Measurements from ENCODE around the gene SMIM27. TPM values are rescaled to one million over a fixed set of nuclear protein-coding genes. Genes with fewer than 3 reads are reported as not detected.
A peak's percentile ranks its signal among the peaks of the same experiment; 100 is the strongest.
"Not testable (repeated sequence)": the region's sequence is repeated elsewhere in the genome, so short reads cannot be mapped to it uniquely, and the experiment has no call there.

SMIM27 gene
- total and polyA plus RNA-seq, 3 experiments from 2014 or later = 16.3 to 99.8 (median 18.1) TPM

GRCh38 chr9:32584784-32585183 lies 32.7 kb downstream of the SMIM27 start:
- H3K9me3 Mint-ChIP-seq = no peaks in the 10 kb centered on the region
- H3K27ac ChIP-seq (ENCODE audit: low read depth, low read length) = no peak overlapping the region
- POLR2A ChIA-PET = no interaction called here
- no peaks in the 10 kb centered on the region for H3K27me3 ChIP-seq (ENCODE audit: insufficient read depth, low read length, poor library complexity, severe bottlenecking)
- peaks cover 5 to 38% of the 10 kb centered on the region in 2 donors for H3K27me3 Mint-ChIP-seq
- DNase-seq = no peak
- H3K4me1 Mint-ChIP-seq = no peaks in the 10 kb centered on the region
- H3K27ac Mint-ChIP-seq = no peak overlapping the region
- no peaks in the 10 kb centered on the region for H3K4me1 ChIP-seq (ENCODE audit: insufficient read depth, low read length)
- no peaks in the 10 kb centered on the region for H3K36me3 Mint-ChIP-seq
- no peaks in the 10 kb centered on the region for H3K36me3 ChIP-seq (ENCODE audit: insufficient read depth, low read length)
- H3K4me3 ChIP-seq (ENCODE audit: low read length) = no peak overlapping the region
- H3K9me3 ChIP-seq (ENCODE audit: low read length) = no peaks in the 10 kb centered on the region
- CTCF ChIA-PET = interaction anchor here (1.0 to 13.8 kb wide), 2 partner anchors 202 to 208 kb away, joined by 3 to 342 read pairs; no protein-coding TSS in a partner anchor
- no peak overlapping the region for H3K4me3 Mint-ChIP-seq

DNA sequence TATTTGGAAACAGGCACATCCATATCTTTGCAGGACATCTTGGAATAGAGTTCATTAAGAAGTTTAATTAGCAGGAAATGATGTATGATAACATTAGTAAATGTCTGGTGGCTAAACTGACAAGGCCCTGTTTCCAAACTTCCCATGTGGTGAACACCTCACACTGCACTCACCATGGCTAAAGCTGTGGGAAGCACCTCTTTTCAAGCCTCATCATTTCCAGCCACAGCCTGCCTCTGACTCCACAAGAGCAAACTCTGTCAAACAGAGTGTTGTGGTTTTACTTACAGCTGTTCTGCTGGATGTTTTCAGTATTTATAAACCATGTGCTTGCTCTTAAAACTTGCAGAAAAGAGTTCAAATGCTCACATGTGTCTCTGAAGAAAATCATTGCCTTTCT lies 35.8 kb downstream of the SMIM27 start:
- H3K4me3 Mint-ChIP-seq = no peak overlapping the region
- no peaks in the 10 kb centered on the region for H3K36me3 ChIP-seq (ENCODE audit: insufficient read depth, low read length)
- no peaks in the 10 kb centered on the region for H3K27me3 ChIP-seq (ENCODE audit: insufficient read depth, low read length, poor library complexity, severe bottlenecking)
- peaks cover 0 to 4% (median 2%) of the 10 kb centered on the region in 3 donors for H3K36me3 Mint-ChIP-seq
- no peaks in the 10 kb centered on the region for H3K9me3 Mint-ChIP-seq
- H3K4me3 ChIP-seq (ENCODE audit: low read length) = no peak overlapping the region
- no peak overlapping the region for H3K27ac Mint-ChIP-seq
- H3K27me3 Mint-ChIP-seq = peaks cover 2 to 53% of the 10 kb centered on the region in 2 donors
- CTCF ChIA-PET = interaction anchor here (2.8 to 3.1 kb wide), 2 partner anchors 8 to 209 kb away, joined by 7 to 13 read pairs; no protein-coding TSS in a partner anchor
- no peak overlapping the region for H3K27ac ChIP-seq (ENCODE audit: low read depth, low read length)
- H3K4me1 ChIP-seq (ENCODE audit: insufficient read depth, low read length) = no peaks in the 10 kb centered on the region
- no peaks in the 10 kb centered on the region for H3K4me1 Mint-ChIP-seq
- H3K9me3 ChIP-seq (ENCODE audit: low read length) = no peaks in the 10 kb centered on the region
- POLR2A ChIA-PET = no interaction called here
- no peak for DNase-seq

DNA sequence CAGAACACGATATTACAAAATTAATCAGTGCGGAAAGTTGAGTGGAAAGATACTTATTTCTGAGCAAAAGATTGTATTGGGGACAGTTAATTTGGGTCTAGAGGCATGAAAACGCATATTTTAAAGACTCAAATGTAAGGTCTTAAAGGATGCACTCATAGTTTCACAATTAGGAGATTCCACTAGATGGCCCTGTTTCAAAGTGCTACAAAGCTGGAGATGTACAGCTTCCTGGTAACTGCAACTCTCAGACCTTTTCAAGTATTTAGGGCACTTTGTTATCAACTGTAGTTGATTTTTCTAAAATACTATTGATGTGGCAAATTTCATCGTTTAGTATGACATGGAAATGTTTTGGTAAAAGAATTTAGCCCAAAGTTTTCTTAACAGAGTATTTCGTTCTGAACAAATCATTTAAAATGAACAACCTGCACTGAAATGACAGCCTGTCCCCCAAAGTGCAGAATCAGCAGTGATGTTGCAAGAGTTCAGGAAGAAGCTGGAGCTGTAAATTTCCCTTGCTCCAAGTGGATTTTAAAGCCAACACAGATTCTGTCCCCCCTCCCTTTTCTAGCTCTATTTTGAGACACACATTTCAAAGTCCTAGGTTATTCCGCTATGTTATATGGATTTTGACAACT lies 37.1 kb downstream of the SMIM27 start:
- Mint-ChIP-seq H3K9me3 (no peaks in the 10 kb centered on the region), H3K27ac (no peak overlapping the region), H3K4me1 (no peaks in the 10 kb centered on the region), H3K36me3 (peaks cover 0 to 4% (median 2%) of the 10 kb centered on the region in 3 donors), H3K4me3 (no peak overlapping the region), H3K27me3 (peaks cover 2 to 55% of the 10 kb centered on the region in 2 donors)
- H3K27ac ChIP-seq (ENCODE audit: low read depth, low read length) = no peak overlapping the region
- CTCF ChIA-PET = interaction anchor here (2.8 to 3.1 kb wide), 2 partner anchors 10 to 211 kb away, joined by 7 to 13 read pairs; no protein-coding TSS in a partner anchor
- no peaks in the 10 kb centered on the region for H3K27me3 ChIP-seq (ENCODE audit: insufficient read depth, low read length, poor library complexity, severe bottlenecking)
- no peaks in the 10 kb centered on the region for H3K36me3 ChIP-seq (ENCODE audit: insufficient read depth, low read length)
- no peak overlapping the region for H3K4me3 ChIP-seq (ENCODE audit: low read length)
- H3K4me1 ChIP-seq (ENCODE audit: insufficient read depth, low read length) = no peaks in the 10 kb centered on the region
- no peak for DNase-seq
- POLR2A ChIA-PET = no interaction called here
- H3K9me3 ChIP-seq (ENCODE audit: low read length) = no peaks in the 10 kb centered on the region

DNA sequence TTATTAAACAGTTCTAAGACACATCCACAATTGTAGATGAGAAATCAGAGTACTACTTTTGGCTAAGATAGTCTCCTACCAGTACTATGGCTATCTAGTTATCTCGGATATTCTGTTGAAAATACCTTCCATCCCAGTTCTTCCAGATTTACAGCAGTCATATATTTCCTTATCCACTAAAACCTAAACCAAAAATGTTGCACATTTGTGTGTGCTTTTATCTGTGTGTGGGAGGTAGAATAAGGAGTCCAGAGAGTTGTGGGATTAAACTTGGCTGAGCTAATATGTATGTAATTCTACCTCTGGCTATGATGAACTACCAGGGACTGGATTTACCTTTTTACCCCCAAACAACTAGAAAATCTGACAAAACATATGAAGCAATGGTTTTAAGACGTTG lies 38.3 kb downstream of the SMIM27 start:
- Mint-ChIP-seq H3K27me3 (peaks cover 2 to 49% of the 10 kb centered on the region in 2 donors), H3K9me3 (no peaks in the 10 kb centered on the region), H3K4me3 (no peak overlapping the region), H3K36me3 (peaks cover 0 to 4% (median 2%) of the 10 kb centered on the region in 3 donors), H3K27ac (no peak overlapping the region), H3K4me1 (no peaks in the 10 kb centered on the region)
- H3K36me3 ChIP-seq (ENCODE audit: insufficient read depth, low read length) = no peaks in the 10 kb centered on the region
- no peaks in the 10 kb centered on the region for H3K27me3 ChIP-seq (ENCODE audit: insufficient read depth, low read length, poor library complexity, severe bottlenecking)
- H3K27ac ChIP-seq (ENCODE audit: low read depth, low read length) = no peak overlapping the region
- no peak overlapping the region for H3K4me3 ChIP-seq (ENCODE audit: low read length)
- DNase-seq = no peak
- CTCF ChIA-PET = interaction anchor here (0.9 to 1.8 kb wide), 3 partner anchors 9 to 211 kb away, joined by 3 to 5 read pairs (median 3); no protein-coding TSS in a partner anchor
- no peaks in the 10 kb centered on the region for H3K9me3 ChIP-seq (ENCODE audit: low read length)
- H3K4me1 ChIP-seq (ENCODE audit: insufficient read depth, low read length) = no peaks in the 10 kb centered on the region
- POLR2A ChIA-PET = no interaction called here

DNA sequence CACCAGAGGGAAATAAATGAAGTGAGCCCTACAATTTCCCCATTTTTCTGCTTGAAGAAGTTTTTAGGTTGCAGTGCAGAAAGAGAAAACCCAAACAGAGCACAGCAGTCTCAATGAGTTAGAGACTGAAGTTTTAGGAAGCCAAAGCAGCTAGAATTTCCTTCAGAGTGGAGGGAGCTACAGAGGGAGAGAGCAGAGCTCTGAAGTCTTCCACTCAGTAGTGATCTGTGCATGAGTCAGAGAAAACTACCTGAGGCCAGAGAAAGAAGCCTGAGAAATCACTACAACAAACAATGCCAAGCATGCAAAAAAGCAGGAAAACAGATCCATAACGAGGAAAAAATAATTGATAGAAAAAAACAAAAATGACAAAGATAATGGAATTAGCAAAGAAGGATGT lies 38.8 kb downstream of the SMIM27 start:
- Histone ChIP-seq H3K36me3 (ENCODE audit: insufficient read depth, low read length) (no peaks in the 10 kb centered on the region), H3K27me3 (ENCODE audit: insufficient read depth, low read length, poor library complexity, severe bottlenecking) (no peaks in the 10 kb centered on the region), H3K4me1 (ENCODE audit: insufficient read depth, low read length) (no peaks in the 10 kb centered on the region), H3K4me3 (ENCODE audit: low read length) (no peak overlapping the region), H3K9me3 (ENCODE audit: low read length) (no peaks in the 10 kb centered on the region), H3K27ac (ENCODE audit: low read depth, low read length) (no peak overlapping the region)
- no peak for DNase-seq
- CTCF ChIA-PET = interaction anchor here (0.9 to 1.8 kb wide), 3 partner anchors 9 to 212 kb away, joined by 3 to 5 read pairs (median 3); no protein-coding TSS in a partner anchor
- H3K4me1 Mint-ChIP-seq = no peaks in the 10 kb centered on the region
- H3K36me3 Mint-ChIP-seq = peaks cover 0 to 4% (median 2%) of the 10 kb centered on the region in 3 donors
- POLR2A ChIA-PET = no interaction called here
- H3K27ac Mint-ChIP-seq = no peak overlapping the region
- H3K27me3 Mint-ChIP-seq = peaks cover 2 to 48% of the 10 kb centered on the region in 2 donors
- no peak overlapping the region for H3K4me3 Mint-ChIP-seq
- no peaks in the 10 kb centered on the region for H3K9me3 Mint-ChIP-seq

GRCh38 chr9:32596096-32596865 lies 44.2 kb downstream of the SMIM27 start:
- no peaks in the 10 kb centered on the region for H3K4me1 ChIP-seq (ENCODE audit: insufficient read depth, low read length)
- no peaks in the 10 kb centered on the region for H3K4me1 Mint-ChIP-seq
- peak overlapping the region in 1 of 7 donors; percentile 11 for H3K4me3 Mint-ChIP-seq
- H3K27ac ChIP-seq (ENCODE audit: low read depth, low read length) = no peak overlapping the region
- H3K27ac Mint-ChIP-seq = no peak overlapping the region
- no peaks in the 10 kb centered on the region for H3K9me3 ChIP-seq (ENCODE audit: low read length)
- H3K27me3 Mint-ChIP-seq = peaks cover 4 to 38% of the 10 kb centered on the region in 2 donors
- peaks cover 0 to 3% (median 0%) of the 10 kb centered on the region in 5 donors for H3K9me3 Mint-ChIP-seq
- no peak overlapping the region for H3K4me3 ChIP-seq (ENCODE audit: low read length)
- H3K36me3 Mint-ChIP-seq = peaks cover 0 to 2% (median 0%) of the 10 kb centered on the region in 3 donors
- H3K36me3 ChIP-seq (ENCODE audit: insufficient read depth, low read length) = no peaks in the 10 kb centered on the region
- no peak for DNase-seq
- POLR2A ChIA-PET = no interaction called here
- CTCF ChIA-PET = no interaction called here
- H3K27me3 ChIP-seq (ENCODE audit: insufficient read depth, low read length, poor library complexity, severe bottlenecking) = no peaks in the 10 kb centered on the region

DNA sequence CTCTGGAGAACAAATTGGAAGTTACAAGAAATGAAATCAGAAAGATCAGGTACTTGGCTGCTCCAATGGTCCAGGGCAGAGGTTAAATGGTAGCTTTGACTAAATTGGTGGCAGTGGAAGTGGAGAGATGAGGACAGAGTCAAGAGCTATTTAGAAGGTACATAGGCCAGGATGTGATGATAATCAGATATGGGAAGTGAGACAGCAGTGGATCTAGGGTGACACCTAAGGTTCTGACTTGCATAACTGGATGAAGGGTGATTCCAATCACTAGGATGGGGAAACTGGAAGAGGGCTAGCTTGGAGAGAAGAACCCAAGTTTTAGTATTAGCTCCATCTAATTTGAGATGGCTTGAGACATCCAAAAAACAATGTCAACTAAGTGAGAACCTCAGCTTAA lies 44.8 kb downstream of the SMIM27 start:
- Histone ChIP-seq H3K36me3 (ENCODE audit: insufficient read depth, low read length) (no peaks in the 10 kb centered on the region), H3K27ac (ENCODE audit: low read depth, low read length) (no peak overlapping the region), H3K9me3 (ENCODE audit: low read length) (no peaks in the 10 kb centered on the region), H3K4me1 (ENCODE audit: insufficient read depth, low read length) (no peaks in the 10 kb centered on the region), H3K4me3 (ENCODE audit: low read length) (no peak overlapping the region), H3K27me3 (ENCODE audit: insufficient read depth, low read length, poor library complexity, severe bottlenecking) (no peaks in the 10 kb centered on the region)
- Mint-ChIP-seq H3K27ac (no peak overlapping the region), H3K36me3 (peaks cover 0 to 2% (median 0%) of the 10 kb centered on the region in 3 donors), H3K4me3 (no peak overlapping the region), H3K4me1 (no peaks in the 10 kb centered on the region), H3K27me3 (peaks cover 4 to 36% of the 10 kb centered on the region in 2 donors), H3K9me3 (peaks cover 0 to 3% (median 0%) of the 10 kb centered on the region in 5 donors)
- POLR2A ChIA-PET = no interaction called here
- no peak for DNase-seq
- CTCF ChIA-PET = no interaction called here

DNA sequence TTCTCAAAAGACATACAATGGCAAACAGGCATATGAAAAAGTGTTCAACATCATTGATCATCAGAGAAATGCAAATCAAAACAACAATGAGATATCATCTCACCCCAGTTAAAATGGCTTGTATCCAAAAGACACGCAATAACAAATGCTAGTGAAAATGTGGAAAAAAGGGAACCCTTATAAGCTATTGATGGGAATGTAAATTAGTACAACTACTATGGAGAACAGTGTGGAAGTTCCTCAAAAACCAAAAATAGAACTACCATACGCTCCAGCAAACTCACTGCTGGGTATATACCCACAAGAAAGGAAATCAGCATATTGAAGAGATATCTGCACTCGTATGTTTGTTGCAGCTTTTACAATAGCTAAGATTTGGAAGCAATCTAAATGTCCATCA lies 46.9 kb downstream of the SMIM27 start:
- POLR2A ChIA-PET; H3K27ac ChIP-seq (ENCODE audit: low read depth, low read length); H3K36me3 ChIP-seq (ENCODE audit: insufficient read depth, low read length); H3K4me3 Mint-ChIP-seq; H3K36me3 Mint-ChIP-seq; H3K4me1 ChIP-seq (ENCODE audit: insufficient read depth, low read length); H3K4me3 ChIP-seq (ENCODE audit: low read length); H3K27ac Mint-ChIP-seq; H3K27me3 ChIP-seq (ENCODE audit: insufficient read depth, low read length, poor library complexity, severe bottlenecking); H3K9me3 Mint-ChIP-seq; DNase-seq; CTCF ChIA-PET; H3K9me3 ChIP-seq (ENCODE audit: low read length); H3K4me1 Mint-ChIP-seq: not testable (repeated sequence)
- H3K27me3 Mint-ChIP-seq = peaks cover 4 to 31% of the 10 kb centered on the region in 2 donors
